WTC11 (cell line): ENCODE data around the gene LAMA3. TPM values are rescaled to one million over a fixed set of nuclear protein-coding genes. Genes with fewer than 3 reads are reported as not detected.

Source experiments
- ATAC-seq: fragments of 200-7000 bp; cut with Tn5 transposase; 2 replicates; pipeline ENCODE4 v1.10.0; 2021; ENCODE audit warnings: mild to moderate bottlenecking, moderate library complexity
- CTCF ChIA-PET: fragments of 300-600 bp; sonication (Branson Sonifier 250); formaldehyde crosslinking; loops from one replicate; lab custom pipeline; 2021; ENCODE audit warnings: antibody characterized with exemption; lab: Charles Lee
- POLR2A ChIA-PET: fragments of 350-600 bp; sonication (Branson Sonifier 250); formaldehyde crosslinking; loops from one replicate; lab custom pipeline; 2021; ENCODE audit warnings: antibody characterized with exemption; lab: Charles Lee
- DNase-seq: peaks from one replicate; pipeline ENCODE4 v3.0.0; 2021; ENCODE audit warnings: low spot score
- H3K27ac Mint-ChIP-seq: 2 replicates; pipeline ENCODE4 v1.8.0; 2021; ENCODE audit warnings: mixed read lengths
- H3K27me3 Mint-ChIP-seq: 2 replicates; pipeline ENCODE4 v1.8.0; 2021; ENCODE audit warnings: low read depth, mild to moderate bottlenecking, moderate library complexity, mixed read lengths
- H3K36me3 Mint-ChIP-seq: 2 replicates; pipeline ENCODE4 v1.8.0; 2021; ENCODE audit warnings: mixed read lengths
- H3K4me1 Mint-ChIP-seq: 2 replicates; pipeline ENCODE4 v1.8.0; 2022; ENCODE audit warnings: mixed read lengths
- H3K4me3 Mint-ChIP-seq: 2 replicates; pipeline ENCODE4 v1.8.0; 2021; ENCODE audit warnings: mild to moderate bottlenecking, moderate library complexity, mixed read lengths
- H3K9me3 Mint-ChIP-seq: 2 replicates; pipeline ENCODE4 v1.8.0; 2021; ENCODE audit warnings: mixed read lengths
- CREM ChIP-seq: sonication (generic); formaldehyde crosslinking; IDR thresholded peaks from 2 replicates; pipeline ENCODE4 v1.8.1; 2022; ENCODE audit warnings: mild to moderate bottlenecking, missing genetic modification reagents, moderate library complexity
- ELF4 ChIP-seq: sonication (generic); formaldehyde crosslinking; IDR thresholded peaks from 2 replicates; pipeline ENCODE4 v1.8.1; 2022; ENCODE audit warnings: low read depth, mild to moderate bottlenecking, moderate library complexity, missing genetic modification reagents
- EMX1 ChIP-seq: fragments of 250-450 bp; sonication (Bioruptor Pico); IDR thresholded peaks from 2 replicates; pipeline ENCODE4 v1.8.0; 2021; ENCODE audit warnings: mild to moderate bottlenecking
- ETV6 ChIP-seq: sonication (generic); formaldehyde crosslinking; IDR thresholded peaks from 2 replicates; pipeline ENCODE4 v1.8.1; 2022; ENCODE audit warnings: mild to moderate bottlenecking, missing genetic modification reagents
- GABPB1 ChIP-seq: sonication (generic); formaldehyde crosslinking; IDR thresholded peaks from 2 replicates; pipeline ENCODE4 v1.8.1; 2023; ENCODE audit warnings: mild to moderate bottlenecking, missing genetic modification reagents
- HMGXB4 ChIP-seq: sonication (generic); formaldehyde crosslinking; IDR thresholded peaks from 2 replicates; pipeline ENCODE4 v1.8.1; 2023; ENCODE audit warnings: mild to moderate bottlenecking, moderate library complexity, missing genetic modification reagents
- MYBL2 ChIP-seq: sonication (generic); formaldehyde crosslinking; IDR thresholded peaks from 2 replicates; pipeline ENCODE4 v1.8.1; 2023; ENCODE audit warnings: mild to moderate bottlenecking, moderate library complexity, missing genetic modification reagents
- NFATC4 ChIP-seq: fragments of 250-450 bp; sonication (Bioruptor Pico); IDR thresholded peaks from 2 replicates; pipeline ENCODE4 v1.9.0; 2021; ENCODE audit warnings: mild to moderate bottlenecking
- NR2C2 ChIP-seq: sonication (generic); formaldehyde crosslinking; IDR thresholded peaks from 2 replicates; pipeline ENCODE4 v1.8.0; 2022; ENCODE audit warnings: mild to moderate bottlenecking, missing genetic modification reagents
- NR3C1 ChIP-seq: sonication (generic); formaldehyde crosslinking; conservative IDR thresholded peaks from 2 replicates; pipeline ENCODE4 v1.8.1; 2023; ENCODE audit warnings: low read depth, mild to moderate bottlenecking, missing genetic modification reagents
- OVOL2 ChIP-seq: fragments of 250-450 bp; sonication (Bioruptor Pico); IDR thresholded peaks from 2 replicates; pipeline ENCODE4 v1.9.0; 2021; ENCODE audit warnings: mild to moderate bottlenecking, borderline replicate concordance
- PRRX2 ChIP-seq: fragments of 250-450 bp; sonication (Bioruptor Pico); IDR thresholded peaks from 2 replicates; pipeline ENCODE4 v1.8.0; 2021; ENCODE audit warnings: mild to moderate bottlenecking
- RELA ChIP-seq: sonication (generic); formaldehyde crosslinking; IDR thresholded peaks from 2 replicates; pipeline ENCODE4 v1.8.1; 2022; ENCODE audit warnings: missing genetic modification reagents, mild to moderate bottlenecking, borderline replicate concordance
- RORB ChIP-seq: fragments of 250-450 bp; sonication (Bioruptor Pico); IDR thresholded peaks from 2 replicates; pipeline ENCODE4 v1.9.0; 2021; ENCODE audit warnings: mild to moderate bottlenecking
- SMAD3 ChIP-seq: sonication (generic); formaldehyde crosslinking; IDR thresholded peaks from 2 replicates; pipeline ENCODE4 v1.8.0; 2022; ENCODE audit warnings: missing genetic modification reagents, mild to moderate bottlenecking, borderline replicate concordance
- SMAD4 ChIP-seq: sonication (generic); formaldehyde crosslinking; IDR thresholded peaks from 2 replicates; pipeline ENCODE4 v1.8.0; 2022; ENCODE audit warnings: mild to moderate bottlenecking, missing genetic modification reagents
- SP1 ChIP-seq: sonication (generic); formaldehyde crosslinking; conservative IDR thresholded peaks from 2 replicates; pipeline ENCODE4 v1.8.1; 2022; ENCODE audit warnings: missing genetic modification reagents
- ZNF138 ChIP-seq: sonication (generic); formaldehyde crosslinking; conservative IDR thresholded peaks from 2 replicates; pipeline ENCODE4 v1.8.1; 2022; ENCODE audit warnings: mild to moderate bottlenecking, moderate library complexity, missing genetic modification reagents
- ZNF219 ChIP-seq: sonication (generic); formaldehyde crosslinking; IDR thresholded peaks from 2 replicates; pipeline ENCODE4 v1.8.0; 2023; ENCODE audit warnings: missing genetic modification reagents, mild to moderate bottlenecking, borderline replicate concordance
- ZNF232 ChIP-seq: sonication (generic); formaldehyde crosslinking; IDR thresholded peaks from 2 replicates; pipeline ENCODE4 v1.8.0; 2022; ENCODE audit warnings: mild to moderate bottlenecking, missing genetic modification reagents
- ZNF317 ChIP-seq: sonication (generic); formaldehyde crosslinking; IDR thresholded peaks from 2 replicates; pipeline ENCODE4 v1.8.1; 2023; ENCODE audit warnings: low read depth, mild to moderate bottlenecking, moderate library complexity, missing genetic modification reagents, borderline replicate concordance
- ZNF396 ChIP-seq: fragments of 250-450 bp; sonication (Bioruptor Pico); IDR thresholded peaks from 2 replicates; pipeline ENCODE4 v1.8.0; 2021; ENCODE audit warnings: mild to moderate bottlenecking, moderate library complexity, borderline replicate concordance
- ZNF512 ChIP-seq: sonication (generic); formaldehyde crosslinking; IDR thresholded peaks from 2 replicates; pipeline ENCODE4 v1.8.1; 2022; ENCODE audit warnings: missing genetic modification reagents, borderline replicate concordance
- ZNF671 ChIP-seq: fragments of 250-450 bp; sonication (Bioruptor Pico); IDR thresholded peaks from 2 replicates; pipeline ENCODE4 v1.8.0; 2021; ENCODE audit warnings: mild to moderate bottlenecking
- total RNA-seq: library from RNA; stranded (reverse); gene quantifications from 3 replicates; pipeline ENCODE4 v1.2.3, GENCODE V29; 2021
- TF ChIP-seq, protein P1 (sequence below): sonication (generic); formaldehyde crosslinking; conservative IDR thresholded peaks from 2 replicates; pipeline ENCODE4 v1.8.1; 2023; ENCODE audit warnings: mild to moderate bottlenecking, low read depth, missing genetic modification reagents, moderate library complexity
- TF ChIP-seq, protein P2 (sequence below): sonication (generic); formaldehyde crosslinking; IDR thresholded peaks from 2 replicates; pipeline ENCODE4 v1.8.1; 2022; ENCODE audit warnings: mild to moderate bottlenecking, missing genetic modification reagents, moderate library complexity, borderline replicate concordance
- TF ChIP-seq, protein P3 (sequence below): fragments of 250-450 bp; sonication (Bioruptor Pico); IDR thresholded peaks from 2 replicates; pipeline ENCODE4 v1.8.0; 2021; ENCODE audit warnings: mild to moderate bottlenecking

LAMA3 gene
- total RNA-seq, 1 experiment from 2014 or later, result 0.83 TPM

DNA sequence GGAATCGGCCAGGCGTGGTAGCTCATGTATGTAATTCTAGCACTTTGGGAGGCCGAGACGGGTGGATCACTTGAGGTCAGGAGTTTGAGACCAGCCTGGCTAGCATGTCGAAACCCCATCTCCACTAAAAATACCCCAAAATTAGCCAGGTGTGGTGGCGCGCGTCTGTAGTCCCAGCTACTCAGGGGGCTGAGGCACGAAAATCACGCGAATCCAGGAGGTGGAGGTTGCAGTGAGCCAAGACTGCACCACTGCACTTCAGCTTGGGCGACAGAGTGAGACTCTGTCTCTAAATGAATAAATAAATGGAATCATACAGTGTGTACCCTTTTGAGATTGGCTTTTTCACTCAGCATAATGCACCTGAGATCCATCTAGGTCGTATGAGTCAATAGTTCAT, 305.9 kb downstream of the LAMA3 start:
- Mint-ChIP-seq H3K36me3 (no peaks in the 10 kb centered on the region), H3K4me1 (peaks cover 17% of the 10 kb centered on the region), H3K9me3 (no peaks in the 10 kb centered on the region), H3K27me3 (no peaks in the 10 kb centered on the region), H3K27ac (no peak overlapping the region), H3K4me3 (no peak overlapping the region)
- ATAC-seq (no peak), DNase-seq (no peak)
- ChIA-PET CTCF (no interaction called here), POLR2A (no interaction called here)
- no peak for TF ChIP-seq MYBL2 (CRISPR knock-in tag)
- no peak for TF ChIP-seq OVOL2 (CRISPR knock-in tag)
- no peak for TF ChIP-seq GABPB1 (CRISPR knock-in tag)
- TF ChIP-seq ZNF671 (CRISPR knock-in tag), result no peak
- TF ChIP-seq NR3C1 (CRISPR knock-in tag), result no peak
- TF ChIP-seq ZNF232 (CRISPR knock-in tag), result no peak
- TF ChIP-seq, protein P1, sequence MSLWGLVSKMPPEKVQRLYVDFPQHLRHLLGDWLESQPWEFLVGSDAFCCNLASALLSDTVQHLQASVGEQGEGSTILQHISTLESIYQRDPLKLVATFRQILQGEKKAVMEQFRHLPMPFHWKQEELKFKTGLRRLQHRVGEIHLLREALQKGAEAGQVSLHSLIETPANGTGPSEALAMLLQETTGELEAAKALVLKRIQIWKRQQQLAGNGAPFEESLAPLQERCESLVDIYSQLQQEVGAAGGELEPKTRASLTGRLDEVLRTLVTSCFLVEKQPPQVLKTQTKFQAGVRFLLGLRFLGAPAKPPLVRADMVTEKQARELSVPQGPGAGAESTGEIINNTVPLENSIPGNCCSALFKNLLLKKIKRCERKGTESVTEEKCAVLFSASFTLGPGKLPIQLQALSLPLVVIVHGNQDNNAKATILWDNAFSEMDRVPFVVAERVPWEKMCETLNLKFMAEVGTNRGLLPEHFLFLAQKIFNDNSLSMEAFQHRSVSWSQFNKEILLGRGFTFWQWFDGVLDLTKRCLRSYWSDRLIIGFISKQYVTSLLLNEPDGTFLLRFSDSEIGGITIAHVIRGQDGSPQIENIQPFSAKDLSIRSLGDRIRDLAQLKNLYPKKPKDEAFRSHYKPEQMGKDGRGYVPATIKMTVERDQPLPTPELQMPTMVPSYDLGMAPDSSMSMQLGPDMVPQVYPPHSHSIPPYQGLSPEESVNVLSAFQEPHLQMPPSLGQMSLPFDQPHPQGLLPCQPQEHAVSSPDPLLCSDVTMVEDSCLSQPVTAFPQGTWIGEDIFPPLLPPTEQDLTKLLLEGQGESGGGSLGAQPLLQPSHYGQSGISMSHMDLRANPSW (CRISPR knock-in tag), result no peak
- TF ChIP-seq RORB (CRISPR knock-in tag), result no peak
- TF ChIP-seq RELA, result no peak

- H3K4me3 Mint-ChIP-seq, result no peak overlapping the region
- CTCF ChIA-PET, result no interaction called here
- no peak overlapping the region for H3K27ac Mint-ChIP-seq
- ATAC-seq, result no peak
- H3K9me3 Mint-ChIP-seq, result peaks cover 7% of the 10 kb centered on the region; the same call in 1 of the 2 replicates
- H3K4me1 Mint-ChIP-seq, result peaks cover 15% of the 10 kb centered on the region
- no peak for DNase-seq
- H3K36me3 Mint-ChIP-seq, result no peaks in the 10 kb centered on the region
- no peaks in the 10 kb centered on the region for H3K27me3 Mint-ChIP-seq
- POLR2A ChIA-PET, result interaction anchor here (0.7 kb wide), 1 partner anchor 28 kb away, joined by 8 read pairs; no protein-coding TSS in a partner anchor
- TF ChIP-seq NFATC4 (CRISPR knock-in tag), result no peak
- TF ChIP-seq ETV6 (CRISPR knock-in tag), result no peak
- TF ChIP-seq GABPB1 (CRISPR knock-in tag), result no peak
- no peak for TF ChIP-seq PRRX2 (CRISPR knock-in tag)
- TF ChIP-seq ELF4, result no peak
- TF ChIP-seq CREM (CRISPR knock-in tag), result no peak
- TF ChIP-seq EMX1 (CRISPR knock-in tag), result no peak
- TF ChIP-seq SMAD4, result no peak
- TF ChIP-seq, protein P2, sequence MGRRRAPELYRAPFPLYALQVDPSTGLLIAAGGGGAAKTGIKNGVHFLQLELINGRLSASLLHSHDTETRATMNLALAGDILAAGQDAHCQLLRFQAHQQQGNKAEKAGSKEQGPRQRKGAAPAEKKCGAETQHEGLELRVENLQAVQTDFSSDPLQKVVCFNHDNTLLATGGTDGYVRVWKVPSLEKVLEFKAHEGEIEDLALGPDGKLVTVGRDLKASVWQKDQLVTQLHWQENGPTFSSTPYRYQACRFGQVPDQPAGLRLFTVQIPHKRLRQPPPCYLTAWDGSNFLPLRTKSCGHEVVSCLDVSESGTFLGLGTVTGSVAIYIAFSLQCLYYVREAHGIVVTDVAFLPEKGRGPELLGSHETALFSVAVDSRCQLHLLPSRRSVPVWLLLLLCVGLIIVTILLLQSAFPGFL, result no peak
- TF ChIP-seq ZNF219 (CRISPR knock-in tag), result no peak
- no peak for TF ChIP-seq HMGXB4 (CRISPR knock-in tag)
- no peak for TF ChIP-seq SP1
- no peak for TF ChIP-seq ZNF138 (CRISPR knock-in tag)
- TF ChIP-seq ZNF396 (CRISPR knock-in tag), result no peak
- no peak for TF ChIP-seq NR2C2
- no peak for TF ChIP-seq NR3C1 (CRISPR knock-in tag)
- no peak for TF ChIP-seq ZNF512 (CRISPR knock-in tag)
- TF ChIP-seq ZNF317 (CRISPR knock-in tag), result no peak
- TF ChIP-seq, protein P3, sequence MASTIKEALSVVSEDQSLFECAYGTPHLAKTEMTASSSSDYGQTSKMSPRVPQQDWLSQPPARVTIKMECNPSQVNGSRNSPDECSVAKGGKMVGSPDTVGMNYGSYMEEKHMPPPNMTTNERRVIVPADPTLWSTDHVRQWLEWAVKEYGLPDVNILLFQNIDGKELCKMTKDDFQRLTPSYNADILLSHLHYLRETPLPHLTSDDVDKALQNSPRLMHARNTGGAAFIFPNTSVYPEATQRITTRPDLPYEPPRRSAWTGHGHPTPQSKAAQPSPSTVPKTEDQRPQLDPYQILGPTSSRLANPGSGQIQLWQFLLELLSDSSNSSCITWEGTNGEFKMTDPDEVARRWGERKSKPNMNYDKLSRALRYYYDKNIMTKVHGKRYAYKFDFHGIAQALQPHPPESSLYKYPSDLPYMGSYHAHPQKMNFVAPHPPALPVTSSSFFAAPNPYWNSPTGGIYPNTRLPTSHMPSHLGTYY (CRISPR knock-in tag), result no peak
- no peak for TF ChIP-seq SMAD3 (CRISPR knock-in tag)
- TF ChIP-seq, all 79 proteins: peak for 0
These were observed 308.8 kb downstream of the LAMA3 start for GRCh38 chr18:23998018-23998417.
